Eye (tissue), 1 donor: Measurements from ENCODE around the gene FHAD1.

ENCODE experiments used
- DNase-seq: peaks from one replicate; pipeline ENCODE4 v3.0.0-alpha.2; 2015

The FHAD1 gene

DNA sequence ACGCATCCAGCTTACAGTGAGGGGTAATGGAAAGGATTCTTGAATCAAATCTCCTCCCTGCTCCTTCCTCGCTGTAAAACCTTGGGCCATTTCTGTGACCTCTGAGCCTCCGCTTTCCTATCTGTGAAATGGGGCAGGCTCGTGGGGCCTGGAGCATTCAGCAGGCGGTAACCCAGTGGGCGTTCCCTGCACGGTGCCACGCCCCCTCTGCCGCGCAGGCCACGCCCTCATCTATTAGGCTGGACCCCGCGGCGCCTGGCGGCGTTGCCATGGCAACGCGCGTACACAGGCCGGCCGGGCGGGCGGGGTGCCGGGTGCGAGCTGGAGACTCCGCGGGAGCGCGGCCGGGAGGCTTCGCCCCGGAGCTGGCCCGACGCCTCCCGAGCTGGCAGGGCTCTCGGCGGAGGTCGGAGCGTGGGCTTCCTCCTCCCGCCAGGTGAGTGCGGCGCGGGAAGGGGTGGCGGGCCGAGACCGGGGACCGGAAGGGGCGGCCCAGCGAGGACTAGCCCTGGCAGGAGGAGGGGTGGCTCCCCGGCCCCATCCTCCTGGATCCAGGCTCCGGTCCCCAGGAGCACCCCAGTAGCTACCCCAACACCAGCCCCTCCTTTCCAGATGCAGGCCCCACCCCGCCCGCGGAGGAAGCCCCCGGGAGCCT, at the start of gene FHAD1:
TSS of gene FHAD1 (plus strand) at position 264 of the 655 bp plus-strand sequence. CDS start 4,562 bp downstream, outside the sequence.
- DNase-seq, result peak; percentile 86

DNA sequence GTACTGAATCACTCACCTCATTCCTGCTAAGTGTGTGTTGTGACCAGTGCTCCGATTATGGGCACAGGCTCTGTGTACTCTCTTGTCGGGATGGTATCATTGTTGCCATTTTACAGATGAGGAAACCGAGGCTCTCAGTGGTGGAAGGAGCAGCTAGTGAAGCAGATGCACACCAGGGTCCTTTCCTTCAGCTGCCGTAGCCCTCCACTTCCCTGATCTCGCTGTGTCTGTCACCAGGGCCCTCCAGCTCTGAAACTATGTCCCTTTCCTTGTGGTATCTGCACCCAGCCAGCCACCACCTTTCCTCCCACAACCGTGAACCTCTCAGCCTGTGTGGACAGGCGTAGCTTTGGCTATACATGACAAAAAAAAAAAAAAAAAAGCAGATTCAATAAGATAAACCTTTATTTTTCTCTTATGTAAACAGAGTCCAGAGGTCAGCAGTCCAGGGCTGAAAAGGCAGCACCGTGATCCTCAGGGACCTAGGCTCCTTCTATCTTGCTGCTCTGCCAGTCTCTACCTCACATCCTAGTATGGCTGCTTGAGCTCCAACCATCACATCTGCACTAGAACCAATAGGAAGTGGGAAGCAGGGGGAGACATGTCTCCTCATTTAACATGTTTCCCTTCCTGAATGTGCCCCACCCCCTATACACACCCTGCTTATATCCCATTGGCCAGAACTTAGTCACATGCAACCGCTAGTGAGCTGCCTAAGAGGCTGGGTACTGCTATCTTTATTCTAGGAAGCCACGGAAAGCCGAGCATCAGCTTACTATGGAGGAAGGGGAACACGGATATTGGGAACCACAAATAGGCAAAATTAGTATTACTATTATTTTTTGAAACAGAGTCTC, 49.2 kb upstream of the FHAD1 start:
- DNase-seq, result no peak

DNA sequence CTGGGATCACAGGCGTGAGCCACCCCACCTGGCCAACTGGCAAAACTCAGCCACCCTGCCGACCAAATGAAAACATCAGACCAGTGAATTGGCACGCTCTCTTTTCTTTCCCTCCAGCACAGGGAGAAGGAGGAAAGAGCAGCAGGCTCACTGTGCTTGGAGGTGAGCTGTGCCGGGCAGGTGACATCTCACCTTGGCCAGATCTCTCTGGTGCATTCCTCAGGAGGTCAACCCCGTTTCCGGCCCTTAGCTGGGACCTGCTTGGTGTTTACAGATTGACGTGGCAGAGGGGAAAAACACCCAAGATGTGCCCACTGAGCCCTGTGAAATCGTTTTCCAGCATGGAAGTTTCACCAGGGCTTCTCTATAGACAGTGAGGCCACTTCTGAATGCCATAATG, 48.3 kb upstream of the FHAD1 start:
- DNase-seq, result no peak

DNA sequence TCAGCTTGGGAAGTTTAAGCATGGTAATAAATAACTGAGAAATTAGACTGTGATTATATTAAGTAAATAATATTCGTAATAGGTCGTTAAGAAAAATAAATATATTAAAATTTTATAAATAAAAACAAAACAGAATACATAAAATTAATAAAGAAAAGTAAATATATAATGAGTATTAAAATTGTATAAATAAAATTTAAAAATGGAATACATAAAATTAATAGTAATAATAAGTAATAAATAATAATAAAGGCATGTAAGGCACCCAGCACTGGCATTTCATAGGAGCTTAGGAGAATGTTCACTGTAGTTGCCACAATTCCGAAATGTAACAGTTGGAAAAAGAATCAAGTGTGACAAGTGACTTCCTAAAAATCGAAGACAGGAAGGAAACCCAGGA, 45.8 kb upstream of the FHAD1 start:
- DNase-seq, result no peak

DNA sequence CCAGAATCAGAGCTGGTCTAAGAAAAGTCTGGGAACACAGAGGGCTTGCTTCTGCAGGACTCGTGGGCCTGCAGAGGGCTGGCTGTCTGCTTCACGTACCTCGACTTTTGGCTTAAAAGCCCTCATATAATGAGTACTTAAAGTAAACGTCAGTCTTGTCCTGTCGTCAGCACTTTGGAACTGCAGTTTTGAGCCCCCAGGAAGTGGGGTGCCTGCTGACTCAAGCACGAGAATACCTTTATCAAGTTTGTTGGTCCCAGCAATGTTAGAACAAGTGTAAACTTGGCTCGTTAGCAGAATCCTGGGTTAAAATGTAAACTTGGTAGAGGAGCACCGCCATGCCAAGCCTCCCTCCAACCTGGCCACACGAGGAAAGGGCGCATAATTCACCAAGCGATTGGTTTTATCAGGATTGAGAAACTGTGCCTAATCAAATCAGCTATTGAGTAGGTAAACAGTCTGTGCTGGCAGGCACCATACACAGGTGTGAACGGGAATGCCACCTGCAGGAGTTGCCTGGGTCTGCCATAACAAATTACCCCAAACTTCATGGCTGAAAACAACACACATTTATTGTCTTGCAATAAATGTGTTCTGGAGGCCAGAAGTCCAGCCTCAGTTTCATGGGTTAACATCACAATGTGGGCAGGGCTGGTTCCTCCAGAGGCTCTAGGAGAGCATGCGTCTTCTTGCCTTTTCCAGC, 45.0 kb upstream of the FHAD1 start:
- no peak for DNase-seq

DNA sequence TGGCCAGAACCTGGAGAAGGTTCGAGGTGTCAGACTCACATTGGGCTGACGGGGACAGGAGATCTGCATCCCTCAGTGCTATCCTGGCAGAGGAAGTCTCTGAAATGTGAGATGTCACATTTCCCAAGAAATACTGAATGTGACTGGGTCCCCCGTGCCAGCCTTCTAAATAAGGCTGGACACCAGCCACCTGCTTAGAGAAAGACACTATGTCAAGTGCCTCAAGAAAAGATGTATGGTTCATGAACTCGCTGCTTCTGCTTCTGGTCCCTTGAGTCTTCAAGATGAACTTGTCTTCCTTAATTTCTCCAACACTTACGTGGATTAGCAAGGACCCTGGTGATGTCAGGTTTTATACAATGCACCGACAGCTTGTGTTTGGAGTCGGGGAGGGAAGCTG, 42.1 kb upstream of the FHAD1 start:
- DNase-seq, result no peak

DNA sequence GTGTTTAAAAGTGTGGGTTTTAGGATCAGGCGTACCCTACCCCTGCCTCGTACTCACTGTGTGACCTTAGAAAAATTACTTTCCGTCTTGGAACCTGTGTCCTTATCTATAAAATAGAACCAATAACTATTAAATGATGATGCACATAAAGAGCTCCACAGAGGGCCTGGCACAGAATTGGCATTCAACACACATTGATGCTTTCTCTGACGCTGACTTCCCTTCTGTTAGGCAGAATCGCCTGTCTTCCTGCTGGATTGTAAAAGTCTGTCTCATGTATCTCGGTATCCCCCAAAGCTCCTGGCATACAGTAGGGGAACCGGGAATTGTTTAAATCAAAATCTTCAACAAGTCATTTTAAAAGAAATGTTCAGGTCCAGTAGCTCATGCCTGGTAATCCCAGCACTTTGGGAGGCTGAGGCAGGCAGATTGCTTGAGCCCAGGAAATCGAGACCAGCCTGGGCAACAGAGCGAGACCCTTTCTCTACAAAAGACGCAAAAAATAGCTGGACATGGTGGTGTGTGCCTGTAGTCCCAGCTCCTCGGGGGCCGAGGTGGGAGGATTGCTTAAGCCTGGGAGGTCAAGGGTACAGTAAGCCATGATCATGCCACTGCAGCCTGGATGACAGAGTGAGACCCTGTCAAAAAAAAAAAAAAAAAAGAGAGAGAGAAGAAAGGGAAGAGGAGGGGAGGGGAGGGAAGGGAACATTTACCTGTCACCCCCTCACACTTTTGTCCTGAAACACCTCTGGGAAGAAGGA, 41.3 kb upstream of the FHAD1 start:
- no peak for DNase-seq

DNA sequence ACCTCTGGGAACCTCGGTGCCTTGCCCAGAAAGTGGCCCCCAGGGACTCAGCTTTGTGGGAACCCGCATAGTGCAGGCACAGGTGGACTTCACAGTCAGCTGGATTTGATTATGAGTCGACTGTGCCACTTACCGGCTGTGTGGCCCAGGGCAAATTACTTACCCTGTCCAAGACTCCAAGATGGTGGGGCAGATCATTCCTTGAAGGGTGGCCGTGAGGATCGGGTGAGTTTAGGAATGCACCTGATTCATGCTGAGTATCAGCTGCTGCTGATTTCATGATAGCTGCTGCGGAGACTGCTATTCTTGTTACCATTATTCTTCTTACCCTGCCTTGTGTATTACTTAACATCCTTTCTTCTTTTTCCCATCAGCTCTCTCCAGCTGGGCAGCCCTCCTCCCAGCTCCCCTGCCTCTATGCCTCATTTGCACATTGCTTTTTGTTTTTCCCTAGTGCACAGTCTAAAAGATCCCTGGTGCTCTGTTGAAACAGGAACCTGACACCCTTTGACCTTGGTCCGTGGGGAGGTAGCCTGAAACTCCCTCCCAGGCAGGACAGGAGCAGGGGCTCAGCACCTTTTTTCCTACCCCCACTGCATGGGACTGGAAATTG, 40.5 kb upstream of the FHAD1 start:
- DNase-seq, result no peak

DNA sequence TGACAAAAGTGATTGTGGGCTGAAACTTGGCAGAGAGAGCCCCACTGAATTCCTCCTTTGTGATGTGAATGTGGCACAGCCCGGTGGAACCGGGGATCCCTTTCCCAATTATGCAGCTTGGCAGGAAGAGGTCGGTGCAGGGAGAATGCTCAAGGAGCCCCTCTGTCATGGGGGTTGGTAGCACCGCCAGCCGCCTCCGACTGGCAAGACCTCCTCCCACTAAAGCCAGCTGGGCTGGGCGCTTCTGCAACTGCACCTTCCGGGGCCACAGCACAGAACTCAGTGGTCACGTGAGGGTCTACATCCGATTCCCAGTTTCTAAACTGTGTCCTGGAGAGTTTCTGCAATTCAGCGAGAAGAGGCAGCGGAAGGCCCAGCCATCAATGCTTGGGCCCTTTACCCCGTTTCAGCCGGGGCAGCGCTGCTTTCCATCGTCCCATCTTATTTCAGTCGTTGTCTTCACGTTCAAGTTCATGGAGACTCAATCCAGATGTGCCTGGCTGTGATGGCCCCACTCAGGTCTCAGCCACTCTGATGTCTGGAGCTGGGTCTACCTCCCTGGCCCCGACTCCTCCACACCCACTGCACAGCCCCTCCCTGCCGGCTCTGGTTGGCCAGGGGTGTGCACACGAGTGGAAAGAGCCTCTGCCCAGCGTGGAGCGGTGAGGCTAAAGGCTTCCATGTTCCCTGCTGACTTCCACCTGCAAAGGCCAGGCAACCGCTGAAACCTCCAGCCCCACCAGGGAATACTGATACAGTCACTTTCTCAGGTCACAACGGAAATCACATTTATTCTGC, 39.8 kb upstream of the FHAD1 start:
- no peak for DNase-seq

DNA sequence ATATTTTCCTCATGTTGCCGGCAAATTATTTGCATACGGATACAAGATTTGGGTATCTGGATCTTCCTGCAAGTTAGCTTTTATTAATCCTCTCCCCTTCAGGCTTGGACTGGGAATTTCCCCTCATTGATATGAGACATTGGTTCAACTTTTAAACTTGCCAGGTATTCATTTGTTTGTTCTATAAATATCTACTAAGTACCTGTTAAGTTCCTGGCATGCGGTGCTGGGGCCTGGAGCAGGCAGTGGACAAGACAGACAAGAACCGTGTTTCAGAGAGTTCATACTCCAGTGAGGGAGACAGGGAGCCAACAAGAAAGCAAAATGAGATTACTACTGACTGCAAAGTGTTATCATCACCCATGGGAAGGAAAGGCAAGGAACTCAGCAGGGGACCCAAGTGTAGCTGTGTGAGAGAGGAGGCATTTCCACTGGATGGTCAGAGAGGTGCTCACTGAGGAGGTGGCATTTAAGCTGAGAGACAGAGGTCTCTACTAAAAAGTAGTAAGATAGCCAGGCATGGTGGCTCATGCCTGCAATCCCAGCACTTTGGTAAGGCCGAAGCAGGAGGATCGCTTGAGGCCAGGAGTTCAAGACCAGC, 39.1 kb upstream of the FHAD1 start:
- no peak for DNase-seq

DNA sequence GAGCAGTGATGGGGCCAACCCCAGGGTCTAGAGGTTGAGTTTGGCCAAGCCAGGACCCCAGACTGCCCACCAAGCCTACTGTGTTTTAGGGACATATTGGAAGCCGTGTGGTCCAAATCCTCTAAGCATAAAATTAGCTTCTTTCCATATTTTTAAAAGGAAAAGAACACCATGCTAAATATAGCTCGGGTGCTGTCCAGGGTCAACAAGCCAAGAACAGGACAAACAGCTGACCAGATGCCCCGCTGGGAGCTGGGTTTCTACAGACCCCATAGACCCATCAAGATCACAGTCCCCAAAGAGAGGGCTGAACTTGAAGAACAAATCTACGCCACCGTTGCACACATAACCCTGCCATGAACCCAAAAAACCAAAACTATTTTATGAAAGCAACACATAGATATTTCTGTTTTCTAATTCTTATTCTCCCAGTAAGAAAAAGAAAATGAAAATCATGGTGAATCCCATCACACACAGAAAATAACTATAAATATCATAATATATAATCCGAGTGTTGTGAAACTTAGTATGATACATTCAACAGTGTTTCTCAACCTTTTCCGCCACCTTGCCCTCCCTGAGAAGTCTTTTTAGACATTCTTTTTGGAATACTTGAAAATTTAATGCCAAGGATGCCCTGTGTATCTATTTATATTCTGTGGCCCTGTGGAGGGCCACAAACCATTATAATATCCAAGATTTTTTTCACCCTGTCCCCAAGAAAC, 36.2 kb upstream of the FHAD1 start:
- no peak for DNase-seq

DNA sequence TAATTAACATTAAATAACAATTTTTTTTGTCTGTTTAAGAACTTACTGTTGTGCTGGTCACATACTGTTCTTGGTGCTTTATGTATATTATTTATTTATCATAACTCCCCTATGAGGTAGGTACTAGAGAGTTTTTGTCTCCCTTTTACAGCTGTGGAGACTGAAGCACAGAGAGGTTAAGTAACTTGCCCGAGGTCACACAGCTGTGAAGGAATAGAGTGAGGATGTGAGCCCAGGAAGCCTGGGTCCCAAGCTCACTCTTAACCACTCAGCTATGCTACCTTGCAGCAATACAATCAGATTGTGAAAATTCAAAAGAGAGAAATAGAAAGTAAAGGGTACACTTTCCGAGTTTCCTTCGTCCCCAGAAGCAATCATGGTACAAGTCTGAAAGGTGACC, 35.6 kb upstream of the FHAD1 start:
- no peak for DNase-seq

DNA sequence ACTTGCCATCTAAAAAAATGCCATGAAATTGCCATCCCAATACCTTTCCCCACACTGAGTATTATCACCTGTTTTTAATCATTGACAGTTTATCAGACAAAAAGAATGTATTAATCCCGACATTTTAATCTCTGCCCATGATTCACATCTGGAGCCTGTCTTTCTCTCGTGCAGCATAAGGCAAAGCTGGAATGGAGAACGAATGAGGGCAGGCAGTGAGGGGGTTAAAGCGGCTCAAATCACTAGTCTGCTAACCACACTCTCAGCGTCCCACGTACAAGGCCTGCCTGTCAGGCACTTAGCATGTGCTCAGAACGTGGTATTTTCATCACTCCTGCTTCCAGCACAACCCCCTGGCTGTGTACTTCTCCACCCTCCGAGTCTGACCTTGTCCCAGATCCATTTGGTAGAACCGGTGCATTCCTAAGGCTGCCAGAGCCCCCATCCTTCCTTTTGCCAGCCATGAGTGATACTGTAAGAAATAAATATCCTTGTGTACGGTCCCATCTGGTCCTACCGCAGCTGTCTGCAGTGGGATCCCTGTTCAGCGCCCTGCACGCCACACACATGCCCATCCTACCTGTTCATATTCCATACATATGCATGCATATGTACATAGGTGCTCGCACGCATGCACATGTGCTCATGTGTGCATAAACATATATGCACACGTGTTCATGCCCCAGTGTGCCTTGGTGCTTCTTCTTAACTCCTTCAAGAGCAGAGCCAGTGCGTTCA, 34.6 kb upstream of the FHAD1 start:
- no peak for DNase-seq

DNA sequence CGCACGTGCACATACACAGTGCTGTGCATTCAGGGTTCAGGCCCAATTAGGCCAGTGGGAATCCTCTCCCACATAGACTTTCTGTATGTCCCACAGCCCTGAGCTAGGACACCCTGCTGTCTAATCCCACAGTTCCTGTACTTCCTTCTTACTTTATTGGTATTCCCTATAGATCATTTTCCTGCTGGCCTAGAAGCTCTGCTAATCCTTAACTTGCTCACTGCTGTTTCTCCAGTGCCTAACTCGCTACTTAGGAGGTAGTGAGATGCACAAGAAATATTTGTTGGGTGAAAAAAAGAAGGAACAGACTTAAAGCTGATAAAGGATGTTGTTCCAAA, 34.1 kb upstream of the FHAD1 start:
- DNase-seq, result peak; percentile 37

DNA sequence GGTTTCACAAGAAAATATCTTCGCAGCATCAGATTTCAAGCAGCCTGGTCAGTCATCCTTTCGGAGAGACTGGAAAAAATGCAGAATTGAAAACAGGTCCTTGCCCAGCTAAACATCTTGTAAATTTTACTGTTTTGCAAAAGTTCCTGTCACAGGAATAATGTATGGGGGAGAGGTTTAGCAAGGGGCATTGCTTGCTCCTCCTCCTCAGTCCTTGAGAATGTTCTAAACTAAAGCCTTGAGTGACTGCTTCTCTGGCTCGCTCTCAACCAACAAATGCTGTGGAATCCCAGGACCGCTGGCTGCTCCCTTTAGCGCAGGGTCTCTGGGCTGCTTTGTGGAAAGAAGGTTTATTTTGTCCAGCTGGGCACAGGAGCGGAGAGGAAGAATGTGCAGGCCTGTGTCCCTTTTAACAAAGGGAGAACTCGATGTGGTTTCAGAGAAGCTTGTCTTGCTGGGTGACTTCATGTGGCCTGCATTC, 33.6 kb upstream of the FHAD1 start:
- DNase-seq, result peak; percentile 58

DNA sequence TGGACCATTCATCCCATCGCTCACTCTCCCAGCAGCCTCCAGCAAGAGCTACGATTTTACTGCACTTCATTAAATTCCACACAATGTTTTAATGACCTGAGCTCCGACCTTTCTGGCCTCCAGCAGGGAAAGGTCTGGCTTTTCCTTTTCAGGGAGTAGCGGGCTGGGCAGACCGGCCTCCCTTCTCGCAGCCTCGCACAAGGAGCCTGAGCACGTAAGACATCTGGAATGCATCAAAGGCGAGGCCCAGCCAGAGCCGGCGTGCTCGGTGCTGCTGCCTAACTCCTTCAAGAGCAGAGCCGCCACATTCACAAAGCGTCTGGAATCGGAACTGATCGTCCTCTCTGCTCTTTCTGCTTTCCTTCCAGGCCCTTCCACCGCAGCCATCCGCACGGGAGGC, 32.5 kb upstream of the FHAD1 start:
- DNase-seq, result peak; percentile 88

DNA sequence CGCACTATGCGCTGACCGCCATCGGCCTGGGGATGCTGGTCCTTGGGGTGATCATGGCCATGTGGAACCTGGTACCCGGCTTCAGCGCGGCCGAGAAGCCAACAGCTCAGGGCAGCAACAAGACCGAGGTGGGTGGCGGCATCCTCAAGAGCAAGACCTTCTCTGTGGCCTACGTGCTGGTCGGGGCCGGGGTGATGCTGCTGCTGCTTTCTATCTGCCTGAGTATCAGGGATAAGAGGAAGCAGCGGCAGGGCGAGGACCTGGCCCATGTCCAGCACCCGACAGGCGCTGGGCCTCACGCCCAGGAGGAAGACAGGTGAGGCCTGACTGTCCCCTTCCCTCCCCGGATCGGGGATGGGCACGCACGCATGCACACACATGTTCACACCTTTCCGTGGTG, 31.9 kb upstream of the FHAD1 start:
- DNase-seq, result no peak

DNA sequence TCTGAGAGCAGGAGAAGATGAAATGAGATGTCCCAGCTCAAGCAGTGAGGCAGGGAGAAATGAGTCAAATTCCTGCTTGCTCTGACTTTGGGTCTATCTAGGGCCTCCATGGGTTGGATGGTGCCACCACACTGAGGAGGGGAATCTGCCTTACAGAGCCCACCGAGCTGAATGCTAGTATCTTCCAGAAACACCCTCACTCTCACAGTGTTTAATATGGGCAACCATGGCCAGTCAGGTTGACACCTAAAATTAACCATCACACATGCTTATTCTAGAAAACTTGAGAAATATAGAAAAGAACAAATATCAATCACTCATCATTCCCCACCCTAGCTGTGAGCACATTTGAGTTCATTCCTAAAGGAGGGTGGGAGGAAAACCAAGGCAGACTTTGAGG, 29.4 kb upstream of the FHAD1 start:
- no peak for DNase-seq
